ENCODE data around the gene KRIT1.

- TF ChIP-seq USF1 (CRISPR knock-in tag; IDR thresholded peaks at IDR 0.05) = no peak
- TF ChIP-seq CTCF (IDR thresholded peaks at IDR 0.05) = no peak
- TF ChIP-seq TEAD4 (CRISPR knock-in tag; IDR thresholded peaks at IDR 0.05) = no peak
- TF ChIP-seq IRF2 (CRISPR knock-in tag; IDR thresholded peaks at IDR 0.05; ENCODE audit: borderline replicate concordance, low read depth) = no peak
- TF ChIP-seq FOXJ3 (CRISPR knock-in tag; IDR thresholded peaks at IDR 0.05; ENCODE audit: borderline replicate concordance) = no peak
- no peak for TF ChIP-seq FOXP4 (CRISPR knock-in tag; IDR thresholded peaks at IDR 0.05)
- no peak for TF ChIP-seq ATF1 (CRISPR knock-in tag; IDR thresholded peaks at IDR 0.05)
- TF ChIP-seq ZBTB21 (CRISPR knock-in tag; IDR thresholded peaks at IDR 0.05; ENCODE audit: borderline replicate concordance) = no peak
- TF ChIP-seq SP1 (CRISPR knock-in tag; conservative IDR thresholded peaks at IDR 0.05) = no peak
- no peak for TF ChIP-seq SMAD4 (CRISPR knock-in tag; IDR thresholded peaks at IDR 0.05)
- TF ChIP-seq PREB (CRISPR knock-in tag; IDR thresholded peaks at IDR 0.05; ENCODE audit: borderline replicate concordance) = no peak
- no peak for TF ChIP-seq MLX (CRISPR knock-in tag; IDR thresholded peaks at IDR 0.05)
- TF ChIP-seq ATF2 (CRISPR knock-in tag; IDR thresholded peaks at IDR 0.05; ENCODE audit: borderline replicate concordance, low read depth) = no peak
- TF ChIP-seq NR1H2 (CRISPR knock-in tag; IDR thresholded peaks at IDR 0.05) = no peak
These were observed 35.3 kb upstream of the KRIT1 start for GRCh38 chr7:92281031-92281430.
